ENCODE measurements around the gene GAMT. TPM values are rescaled to one million over a fixed set of nuclear protein-coding genes. Genes with fewer than 3 reads are reported as not detected.
"Not testable (repeated sequence)": the region's sequence is repeated elsewhere in the genome, so short reads cannot be mapped to it uniquely, and the experiment has no call there.

GAMT gene
- total RNA-seq, 1 donor from 2014 or later = 48.1 TPM

DNA sequence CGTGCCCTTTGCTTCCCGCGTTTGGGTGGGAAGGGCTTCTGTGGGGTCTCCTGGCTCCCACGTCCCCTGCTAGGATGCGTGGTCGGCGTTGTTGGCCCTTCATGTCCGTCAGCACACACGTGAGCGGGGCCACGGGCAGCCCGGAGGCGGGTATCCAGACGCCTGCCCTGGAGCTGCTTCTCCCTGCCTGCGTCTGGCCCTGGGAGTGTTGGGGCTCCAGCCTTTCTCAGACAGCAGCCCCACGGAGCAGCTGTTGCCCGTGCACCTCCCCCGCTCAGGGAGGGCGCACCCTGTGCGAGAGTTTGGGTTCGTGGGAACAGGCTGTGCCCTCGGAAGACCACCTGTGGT is 20.6 kb upstream of the GAMT start:
- peak; percentile 16 for ATAC-seq
- no peak for DNase-seq (ENCODE audit: low spot score)
- intact Hi-C loops (cut with DNase I) = no loop called here

DNA sequence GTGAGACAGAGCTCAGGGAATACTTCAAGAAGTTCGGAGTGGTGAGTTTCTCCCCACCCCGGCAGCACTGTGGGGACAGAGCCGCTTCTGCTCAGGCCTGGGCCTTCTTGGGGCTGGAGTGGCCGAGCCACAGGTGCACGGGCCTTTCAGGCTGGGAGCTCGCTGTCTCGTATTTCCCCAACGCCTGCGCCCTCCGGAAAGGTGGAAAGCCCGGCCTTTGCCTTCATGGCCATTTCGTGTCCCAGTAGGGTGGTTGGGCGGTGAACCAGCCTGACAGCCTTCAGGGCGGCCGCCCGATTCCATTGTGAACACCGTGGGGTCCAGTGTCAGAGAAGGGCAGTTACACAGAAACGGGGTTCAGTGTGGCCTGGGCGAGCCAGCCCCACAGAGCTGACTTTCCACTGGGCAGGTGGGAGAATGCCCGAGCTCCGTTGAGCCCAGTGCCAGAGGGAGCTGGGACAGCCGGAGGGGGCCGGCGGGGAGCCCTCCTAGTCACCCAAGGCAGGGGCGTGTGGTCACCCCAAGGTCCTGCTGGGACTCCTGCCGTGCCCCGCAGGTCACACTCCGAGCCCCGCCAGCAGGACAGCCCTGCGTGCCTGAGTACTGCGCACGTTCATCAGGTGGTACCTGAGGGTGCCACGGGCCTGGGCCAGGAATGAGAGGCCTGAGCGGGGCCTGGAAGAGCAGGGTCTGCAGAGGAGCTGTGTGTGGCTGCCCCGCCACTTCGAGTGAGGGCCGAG is 20.0 kb upstream of the GAMT start:
- no peak for ATAC-seq
- intact Hi-C loops (cut with DNase I) = no loop called here
- no peak for DNase-seq (ENCODE audit: low spot score)

DNA sequence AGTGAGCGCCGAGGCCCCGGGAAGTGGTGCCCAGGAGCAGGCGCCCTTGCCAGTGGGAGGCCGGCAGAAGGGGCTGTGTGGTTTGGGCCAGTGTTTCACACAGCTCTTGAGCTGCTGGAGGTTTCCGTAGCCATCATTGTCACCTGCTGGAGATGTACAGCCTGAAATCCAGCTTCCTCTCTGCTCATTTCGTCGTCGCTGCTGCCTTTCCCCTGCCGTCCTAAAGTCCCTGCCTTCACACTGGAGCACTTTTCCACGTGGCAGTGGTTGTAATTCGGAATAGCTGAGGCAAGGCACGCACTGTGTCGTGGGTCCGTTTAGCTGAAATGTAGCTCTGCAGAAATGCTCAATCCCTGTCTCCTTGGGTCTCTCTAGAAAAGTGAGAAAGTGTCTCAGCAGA is 19.2 kb upstream of the GAMT start:
- no peak for ATAC-seq
- intact Hi-C loops (cut with DNase I) = no loop called here
- no peak for DNase-seq (ENCODE audit: low spot score)

DNA sequence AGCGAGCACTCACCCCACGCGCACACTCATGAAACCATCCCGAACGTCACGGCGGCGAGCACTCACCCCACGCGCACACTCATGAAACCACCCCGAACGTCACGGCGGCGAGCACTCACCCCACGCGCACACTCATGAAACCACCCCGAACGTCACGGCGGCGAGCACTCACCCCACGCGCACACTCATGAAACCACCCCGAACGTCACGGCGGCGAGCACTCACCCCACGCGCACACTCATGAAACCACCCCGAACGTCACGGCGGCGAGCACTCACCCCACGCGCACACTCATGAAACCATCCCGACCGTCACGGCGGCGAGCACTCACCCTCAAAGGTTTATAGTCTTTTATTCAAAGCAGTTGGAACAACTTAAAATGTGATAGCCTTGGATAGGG is 18.7 kb upstream of the GAMT start:
- DNase-seq (ENCODE audit: low spot score); intact Hi-C loops (cut with DNase I); ATAC-seq: not testable (repeated sequence)

DNA sequence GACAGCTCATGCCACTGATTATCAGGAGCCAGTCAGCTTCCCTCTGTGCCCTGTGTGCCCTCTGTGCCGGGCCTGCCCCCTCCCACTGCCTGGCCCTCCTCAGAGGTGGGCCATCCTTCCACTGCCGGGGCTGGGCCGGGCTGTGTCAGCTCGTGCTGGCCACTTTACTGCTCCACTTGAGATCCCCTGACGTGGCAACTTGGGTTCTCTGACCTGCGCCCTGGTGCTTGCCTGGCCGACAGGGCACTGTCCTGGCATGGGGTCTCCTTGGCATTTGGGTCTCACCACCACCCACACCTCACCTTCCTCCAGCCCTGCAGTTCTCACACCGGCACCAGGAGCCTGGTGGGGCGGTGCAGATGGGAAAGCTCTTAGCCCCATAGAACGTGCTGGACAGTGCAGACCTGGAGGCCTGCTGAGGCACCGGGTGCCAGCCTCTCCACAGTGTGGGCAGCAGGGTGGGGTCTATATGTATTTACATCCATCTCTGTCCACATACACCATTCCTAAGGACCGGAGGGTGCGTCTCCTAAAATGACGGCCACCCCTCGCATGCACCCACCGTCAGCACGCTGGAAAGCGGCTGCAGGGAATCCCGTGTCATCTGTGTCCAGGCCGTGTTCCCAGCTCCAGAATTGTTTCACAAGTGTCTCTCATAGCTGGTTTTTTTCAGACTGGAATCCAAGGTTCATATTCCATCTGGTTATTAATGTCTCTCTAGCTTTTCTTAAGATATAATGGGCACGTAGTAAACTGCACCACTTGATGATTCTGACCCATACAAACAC is 17.8 kb upstream of the GAMT start:
- ATAC-seq (no peak), DNase-seq (ENCODE audit: low spot score) (no peak)
- intact Hi-C loops (cut with DNase I) = no loop called here

DNA sequence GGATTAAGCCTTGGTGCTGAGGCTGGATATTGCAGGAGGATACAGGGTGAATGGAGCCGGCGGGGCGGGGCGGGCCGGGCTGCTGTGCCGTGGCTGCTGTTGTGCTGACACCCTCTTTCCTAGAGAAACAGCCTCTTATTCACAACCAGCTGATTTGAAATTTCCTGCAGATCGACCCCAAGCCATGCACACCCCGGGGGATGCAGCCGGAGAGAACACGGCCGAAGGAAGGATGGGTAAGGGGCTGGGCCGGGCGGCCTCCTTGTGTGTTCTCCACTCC is 17.1 kb upstream of the GAMT start:
- DNase-seq (ENCODE audit: low spot score) (no peak), ATAC-seq (no peak)
- intact Hi-C loops (cut with DNase I) = no loop called here

DNA sequence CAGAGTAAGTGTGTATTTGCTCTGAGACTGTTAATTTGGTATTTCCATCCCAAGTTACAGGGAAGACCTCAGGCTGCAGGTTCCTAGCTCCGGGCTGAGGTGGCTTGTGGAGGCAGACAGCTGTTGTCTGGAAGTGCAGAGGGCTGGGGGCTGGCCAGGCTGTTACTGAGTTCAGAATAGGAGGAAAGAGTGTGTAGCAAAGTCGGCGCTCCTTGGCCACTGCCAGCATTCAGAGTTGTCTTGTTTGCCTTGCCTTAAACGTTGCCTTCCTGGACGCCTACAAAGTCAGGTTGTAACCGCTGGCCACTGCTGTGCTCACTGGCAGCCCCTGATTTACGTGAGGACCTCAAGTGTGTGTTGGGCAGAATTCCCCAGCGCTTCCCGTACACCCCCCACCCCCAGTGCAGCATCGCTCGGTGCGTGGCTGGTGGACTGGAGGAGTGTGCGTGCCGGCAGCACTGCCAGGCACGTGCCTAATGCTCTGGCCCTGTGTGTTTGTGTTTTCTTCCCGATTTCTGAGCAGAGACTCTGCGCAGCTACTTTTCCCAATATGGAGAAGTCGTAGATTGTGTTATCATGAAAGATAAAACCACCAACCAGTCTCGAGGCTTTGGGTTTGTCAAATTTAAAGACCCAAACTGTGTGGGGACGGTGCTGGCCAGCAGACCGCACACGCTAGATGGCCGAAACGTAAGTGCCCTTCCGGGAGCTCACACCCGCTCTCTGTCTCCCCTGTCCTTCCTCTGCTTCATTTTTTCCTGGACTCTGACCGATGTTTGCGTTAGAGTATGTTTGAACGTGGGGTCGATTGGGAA is 16.5 kb upstream of the GAMT start:
- intact Hi-C loops (cut with DNase I) = no loop called here
- no peak for ATAC-seq
- DNase-seq (ENCODE audit: low spot score) = no peak

DNA sequence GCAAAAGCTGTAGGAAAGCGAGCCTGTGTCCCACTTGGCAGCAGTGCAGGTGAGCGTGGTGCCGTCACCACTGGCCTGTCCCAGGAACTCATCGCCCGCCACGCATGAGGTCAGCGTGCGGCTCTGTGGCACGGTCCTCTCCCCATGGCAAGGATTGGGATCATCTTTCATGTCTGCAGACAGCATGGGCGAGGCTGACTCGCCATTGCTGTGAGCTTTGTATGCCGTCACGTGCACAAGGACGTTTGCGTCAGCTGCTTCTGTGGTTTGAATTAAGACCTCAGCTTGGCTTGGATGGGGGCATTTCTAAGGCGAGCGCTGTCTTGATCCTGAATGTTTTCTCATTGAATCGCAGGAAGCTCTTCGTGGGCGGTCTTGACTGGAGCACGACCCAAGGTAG is 15.8 kb upstream of the GAMT start:
- DNase-seq (ENCODE audit: low spot score) = no peak
- intact Hi-C loops (cut with DNase I) = no loop called here
- ATAC-seq = peak; percentile 18

DNA sequence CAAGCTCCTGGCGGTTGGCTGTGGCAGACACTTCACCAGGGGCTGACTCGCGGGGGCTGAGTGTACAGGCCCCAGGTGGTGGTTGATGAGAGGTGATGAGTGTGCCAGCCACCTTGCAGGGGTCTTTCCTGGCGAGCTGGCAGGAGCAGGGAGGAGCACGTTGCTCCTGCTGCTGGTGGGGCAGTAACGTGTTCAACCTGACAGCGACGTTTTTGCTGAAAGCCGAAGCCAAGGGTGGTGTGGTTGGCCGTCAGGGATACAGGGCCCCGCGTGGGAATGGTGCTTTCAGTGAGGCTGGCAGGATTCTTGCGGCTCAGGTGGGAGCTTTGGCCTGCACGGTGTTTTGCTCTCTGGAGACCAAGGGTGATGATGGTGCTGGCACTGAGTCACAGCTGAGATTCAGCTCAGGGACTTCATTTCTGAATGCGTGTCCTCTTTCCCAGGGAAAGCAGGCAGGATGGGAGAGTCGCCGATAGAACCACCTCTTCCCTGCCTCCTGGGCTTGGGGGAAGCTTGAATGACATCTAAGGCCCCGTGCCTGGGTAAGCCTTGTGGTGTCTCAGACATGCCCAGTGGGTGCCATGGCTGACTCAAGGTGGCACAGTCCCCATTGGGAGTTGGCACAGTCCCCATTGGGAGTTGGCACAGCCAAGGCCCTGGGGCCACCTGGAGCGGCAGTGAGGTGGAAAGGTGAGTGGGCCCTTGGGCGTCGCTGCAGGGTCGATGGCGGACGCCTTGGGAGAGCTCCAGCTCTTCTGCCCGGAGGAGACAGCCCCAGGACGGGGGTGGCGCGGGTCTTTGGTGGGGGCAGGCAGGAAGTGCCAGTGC is 14.9 kb upstream of the GAMT start:
- DNase-seq (ENCODE audit: low spot score) (no peak), ATAC-seq (no peak)
- intact Hi-C loops (cut with DNase I) = no loop called here

DNA sequence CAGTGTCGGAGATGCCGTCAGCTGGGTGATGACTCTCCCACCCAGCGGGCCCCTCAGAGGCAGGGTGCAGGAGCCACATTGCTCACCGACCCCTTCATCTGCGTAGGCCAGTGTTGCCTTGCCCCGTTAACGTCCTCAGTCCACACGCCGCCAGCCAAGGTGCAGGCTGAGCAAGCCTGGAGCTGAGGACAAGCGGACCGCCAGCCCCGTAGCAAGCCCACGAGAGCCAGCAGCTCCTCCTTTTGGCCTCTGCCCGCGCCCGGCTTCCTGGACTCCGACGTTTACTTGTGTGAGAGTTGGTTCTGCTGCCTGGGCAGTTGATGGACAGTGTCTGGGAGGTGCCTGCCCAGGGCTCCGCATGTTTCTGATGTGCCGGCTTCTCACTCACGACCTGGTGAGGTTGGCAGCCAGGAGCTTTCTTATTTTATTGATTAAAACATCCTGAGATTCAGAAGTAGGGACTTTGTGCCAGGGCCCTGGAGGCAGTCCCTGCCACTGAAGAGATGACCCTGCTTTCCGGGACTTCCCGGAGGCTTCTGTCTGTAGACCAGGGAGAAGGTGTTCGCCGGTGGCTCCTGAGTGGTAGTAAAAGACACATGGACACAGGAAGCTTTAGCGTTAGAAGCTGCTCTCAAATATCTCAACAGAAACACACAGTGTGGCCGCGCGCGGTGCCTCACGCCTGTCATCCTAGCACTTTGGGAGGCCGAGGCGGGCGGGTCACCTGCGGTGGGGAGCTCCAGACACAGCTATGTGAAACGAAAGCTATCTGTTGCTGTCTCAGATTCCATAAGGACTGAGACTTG is 11.9 kb upstream of the GAMT start:
- DNase-seq (ENCODE audit: low spot score) (no peak), ATAC-seq (no peak)
- intact Hi-C loops (cut with DNase I) = no loop called here

DNA sequence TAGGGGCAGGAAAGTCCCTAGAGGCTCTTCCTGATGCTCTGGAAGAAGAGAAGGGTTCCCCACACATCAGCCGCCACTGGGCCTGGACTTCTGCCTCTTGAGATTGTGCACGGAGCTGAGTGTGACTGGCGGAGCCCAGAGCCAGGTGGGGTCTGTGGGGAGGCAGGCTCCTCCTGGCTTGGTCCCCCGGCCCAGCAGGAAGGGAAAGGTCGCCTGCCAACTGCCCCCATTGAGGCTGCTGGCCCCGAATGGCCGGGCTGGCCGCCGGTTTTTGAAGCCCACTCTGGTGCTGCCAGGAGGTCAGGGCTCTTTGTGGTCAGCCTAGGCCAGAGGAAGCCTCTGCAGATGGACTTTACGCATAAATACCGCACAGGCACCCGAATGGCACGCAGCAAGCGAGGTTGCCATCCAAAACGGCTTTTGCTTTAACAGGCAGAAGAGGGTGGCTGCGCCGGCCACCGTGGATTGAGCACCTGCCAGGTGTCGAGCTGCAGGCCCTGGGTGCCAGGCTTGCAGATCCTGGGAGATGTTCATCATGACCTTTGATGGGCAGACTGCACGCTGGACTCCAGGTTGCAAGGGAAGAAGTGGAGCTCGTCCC is 11.1 kb upstream of the GAMT start:
- intact Hi-C loops (cut with DNase I) = no loop called here
- ATAC-seq (no peak), DNase-seq (ENCODE audit: low spot score) (no peak)

DNA sequence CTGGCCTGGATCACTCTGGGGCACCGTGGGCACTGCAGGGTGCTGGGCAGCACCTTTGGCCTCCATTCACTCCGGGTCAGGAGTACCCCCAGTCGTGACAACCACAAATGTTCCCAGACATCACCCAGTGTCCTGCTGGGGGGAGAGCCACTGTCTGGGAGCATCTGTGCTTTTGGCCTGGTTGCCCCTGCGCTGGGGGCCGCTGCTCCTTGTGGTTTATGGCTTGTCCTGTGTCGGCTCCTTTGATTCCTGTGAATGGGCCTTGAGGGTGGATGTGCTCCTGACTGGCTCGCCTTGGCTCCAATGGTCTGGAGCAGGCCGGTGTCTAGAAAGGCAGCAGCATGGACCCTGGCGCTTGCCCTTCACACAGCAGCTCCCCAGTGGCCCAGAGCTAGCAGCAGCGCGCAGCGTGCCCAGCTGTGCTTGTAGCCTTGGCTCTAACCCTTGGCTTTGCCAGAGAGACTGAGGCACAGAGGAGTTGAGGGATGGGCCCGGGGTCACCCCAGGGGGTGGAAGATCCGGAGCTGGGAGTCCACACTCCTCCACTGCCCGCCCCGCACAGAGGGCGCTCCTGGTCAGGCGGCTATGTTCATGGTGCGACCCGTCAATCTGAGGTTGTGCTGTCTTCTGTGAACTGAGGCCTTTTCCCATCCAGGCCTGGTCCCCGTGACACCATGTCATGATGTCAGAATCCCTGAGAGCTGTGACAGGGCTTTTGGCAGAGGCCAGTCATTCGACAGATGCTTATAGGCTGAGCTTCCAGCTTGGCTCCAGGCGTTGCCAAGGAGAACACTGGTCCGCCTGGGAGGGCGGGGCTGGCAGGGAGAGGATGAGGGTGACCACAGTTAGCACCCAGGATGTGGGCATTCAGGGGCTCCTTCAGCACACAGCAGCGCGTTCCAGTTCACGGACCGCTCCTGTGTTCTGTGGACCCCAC is 10.2 kb upstream of the GAMT start:
- intact Hi-C loops (cut with DNase I) = no loop called here
- DNase-seq (ENCODE audit: low spot score) = no peak
- no peak for ATAC-seq

DNA sequence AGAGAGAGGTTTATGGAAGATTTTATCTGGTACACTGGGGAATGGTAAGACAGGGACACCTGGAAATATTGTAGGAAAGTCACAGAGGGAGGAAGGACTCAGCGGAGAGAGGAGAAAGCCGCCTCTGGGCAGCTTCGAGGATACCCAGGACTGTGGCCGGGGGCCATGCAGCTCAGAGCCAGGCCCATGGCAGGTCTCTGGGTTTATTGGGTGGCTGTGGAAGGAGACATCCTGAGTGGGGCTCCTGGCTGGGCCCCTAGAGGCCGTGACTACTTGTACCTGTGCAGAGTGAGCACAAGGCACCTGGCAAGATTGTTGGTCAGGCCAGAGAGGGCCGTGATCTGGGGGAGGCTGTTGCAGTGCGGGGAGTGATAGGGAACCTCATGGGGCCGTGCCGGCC is 9.4 kb upstream of the GAMT start:
- DNase-seq (ENCODE audit: low spot score) (no peak), ATAC-seq (no peak)
- intact Hi-C loops (cut with DNase I) = no loop called here

DNA sequence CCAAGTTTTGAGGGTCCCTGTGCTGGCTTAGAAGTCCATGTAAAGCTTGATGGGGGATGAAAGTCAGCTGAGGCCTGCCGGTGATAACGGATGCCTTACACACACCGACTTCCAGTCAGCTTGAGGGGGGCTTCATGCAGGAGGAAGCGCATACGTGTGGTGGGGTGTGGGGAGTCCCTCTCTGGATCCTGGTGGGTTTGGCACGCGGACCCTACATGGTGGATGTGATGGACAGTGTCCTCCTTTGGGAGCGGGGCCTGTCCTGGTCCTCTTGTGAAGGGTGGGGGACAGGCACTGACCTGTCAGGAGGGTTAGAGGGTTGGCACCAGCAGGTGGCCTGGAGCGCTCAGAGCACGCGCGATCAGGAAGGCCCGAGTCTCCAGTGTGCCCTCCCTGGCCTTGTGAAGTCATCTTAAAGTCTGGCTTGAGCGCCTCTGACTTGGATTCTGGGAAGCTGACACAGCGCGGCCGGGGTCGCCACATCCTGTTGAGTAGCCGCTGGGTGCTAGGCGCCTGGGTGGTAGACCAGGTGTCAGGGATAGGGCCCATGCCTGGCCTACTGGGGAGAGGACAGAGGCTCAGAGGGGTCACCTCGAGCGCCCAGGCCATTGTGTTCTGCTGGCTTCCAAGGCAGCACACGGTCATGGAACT is 8.9 kb upstream of the GAMT start:
- DNase-seq (ENCODE audit: low spot score) (no peak), ATAC-seq (no peak)
- intact Hi-C loops (cut with DNase I) = no loop called here

DNA sequence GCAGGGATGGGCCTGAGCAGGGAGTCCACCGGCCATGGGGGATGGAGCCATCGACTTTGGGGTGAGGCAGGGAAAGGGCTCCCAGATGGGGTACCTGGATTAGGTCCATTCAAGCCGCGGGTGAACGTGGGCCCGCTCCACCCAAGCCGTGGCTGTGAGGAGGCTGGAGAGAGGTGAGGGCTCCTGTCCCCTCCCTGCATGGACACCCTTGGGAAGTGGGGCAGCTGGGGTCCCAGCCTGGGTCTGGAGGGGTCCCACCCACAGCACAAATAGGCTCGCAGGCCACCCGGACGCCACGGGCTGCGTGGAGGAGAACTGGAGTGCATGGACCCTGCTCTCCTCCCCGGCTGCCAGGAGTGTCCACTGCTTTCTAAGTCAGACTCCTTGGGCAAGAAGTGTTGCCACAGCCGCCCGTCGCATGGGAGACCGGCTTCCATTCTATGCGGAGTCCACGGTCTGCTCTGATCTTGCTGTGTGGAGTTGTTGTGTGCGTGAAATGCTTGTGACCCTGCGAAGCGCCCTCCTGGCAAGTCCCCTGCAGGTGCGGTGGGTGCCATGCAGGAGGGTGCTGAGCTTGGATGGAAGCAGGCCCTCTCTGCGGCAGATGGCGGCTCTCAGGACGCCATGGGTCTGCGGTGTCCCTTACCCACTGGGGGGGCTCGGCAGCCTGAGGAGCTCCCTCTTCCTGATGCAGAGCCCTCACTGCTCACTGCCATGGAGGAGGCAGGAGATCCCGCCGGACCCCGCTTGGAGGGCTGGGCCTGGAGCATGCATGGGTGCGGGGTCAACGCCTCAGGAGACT is 8.1 kb upstream of the GAMT start:
- ATAC-seq (no peak), DNase-seq (ENCODE audit: low spot score) (no peak)
- intact Hi-C loops (cut with DNase I) = no loop called here
